ENCODE measurements around the gene DDX1.

DNA sequence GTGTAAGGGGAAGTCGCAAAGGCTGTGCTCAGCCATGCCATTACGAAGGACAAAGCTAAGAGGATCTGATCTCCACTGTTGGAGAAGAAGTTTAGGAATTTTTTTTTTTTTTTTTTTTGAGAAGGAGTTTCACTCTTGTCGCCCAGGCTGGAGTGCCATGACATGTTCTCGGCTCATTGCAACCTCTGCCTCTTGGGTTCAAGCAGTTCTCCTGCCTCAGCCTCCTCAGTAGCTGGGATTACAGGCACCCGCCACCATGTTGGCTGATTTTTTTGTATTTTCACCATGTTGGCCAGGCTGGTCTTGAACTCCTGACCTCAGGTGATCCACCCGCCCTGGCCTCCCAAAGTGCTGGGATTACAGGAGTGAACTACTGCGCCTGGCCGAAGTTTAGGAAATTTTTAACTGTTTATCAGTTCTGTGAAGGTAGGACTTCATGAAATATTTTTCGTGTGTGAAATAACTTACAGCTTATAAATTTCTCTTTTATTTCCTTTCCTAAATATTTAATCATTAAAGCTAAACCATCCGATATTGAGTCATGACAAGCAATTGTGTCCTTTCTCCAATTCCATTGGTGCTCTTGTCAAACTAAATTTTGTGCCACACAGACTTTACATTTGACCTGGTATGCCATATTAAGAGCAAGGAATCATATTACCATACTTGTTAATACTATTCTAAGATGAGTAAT, 22.2 kb downstream of the DDX1 start:
- TF ChIP-seq TEAD4 (CRISPR knock-in tag; IDR thresholded peaks at IDR 0.05) (no peak), ZNF138 (CRISPR knock-in tag; conservative IDR thresholded peaks at IDR 0.05) (no peak), ZNF416 (CRISPR knock-in tag; IDR thresholded peaks at IDR 0.05) (no peak)
- TF ChIP-seq, protein P1, sequence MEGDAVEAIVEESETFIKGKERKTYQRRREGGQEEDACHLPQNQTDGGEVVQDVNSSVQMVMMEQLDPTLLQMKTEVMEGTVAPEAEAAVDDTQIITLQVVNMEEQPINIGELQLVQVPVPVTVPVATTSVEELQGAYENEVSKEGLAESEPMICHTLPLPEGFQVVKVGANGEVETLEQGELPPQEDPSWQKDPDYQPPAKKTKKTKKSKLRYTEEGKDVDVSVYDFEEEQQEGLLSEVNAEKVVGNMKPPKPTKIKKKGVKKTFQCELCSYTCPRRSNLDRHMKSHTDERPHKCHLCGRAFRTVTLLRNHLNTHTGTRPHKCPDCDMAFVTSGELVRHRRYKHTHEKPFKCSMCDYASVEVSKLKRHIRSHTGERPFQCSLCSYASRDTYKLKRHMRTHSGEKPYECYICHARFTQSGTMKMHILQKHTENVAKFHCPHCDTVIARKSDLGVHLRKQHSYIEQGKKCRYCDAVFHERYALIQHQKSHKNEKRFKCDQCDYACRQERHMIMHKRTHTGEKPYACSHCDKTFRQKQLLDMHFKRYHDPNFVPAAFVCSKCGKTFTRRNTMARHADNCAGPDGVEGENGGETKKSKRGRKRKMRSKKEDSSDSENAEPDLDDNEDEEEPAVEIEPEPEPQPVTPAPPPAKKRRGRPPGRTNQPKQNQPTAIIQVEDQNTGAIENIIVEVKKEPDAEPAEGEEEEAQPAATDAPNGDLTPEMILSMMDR (IDR thresholded peaks at IDR 0.05), result no peak
- TF ChIP-seq, protein P2, sequence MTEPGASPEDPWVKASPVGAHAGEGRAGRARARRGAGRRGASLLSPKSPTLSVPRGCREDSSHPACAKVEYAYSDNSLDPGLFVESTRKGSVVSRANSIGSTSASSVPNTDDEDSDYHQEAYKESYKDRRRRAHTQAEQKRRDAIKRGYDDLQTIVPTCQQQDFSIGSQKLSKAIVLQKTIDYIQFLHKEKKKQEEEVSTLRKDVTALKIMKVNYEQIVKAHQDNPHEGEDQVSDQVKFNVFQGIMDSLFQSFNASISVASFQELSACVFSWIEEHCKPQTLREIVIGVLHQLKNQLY (CRISPR knock-in tag; IDR thresholded peaks at IDR 0.05), result no peak
- TF ChIP-seq, protein P3, sequence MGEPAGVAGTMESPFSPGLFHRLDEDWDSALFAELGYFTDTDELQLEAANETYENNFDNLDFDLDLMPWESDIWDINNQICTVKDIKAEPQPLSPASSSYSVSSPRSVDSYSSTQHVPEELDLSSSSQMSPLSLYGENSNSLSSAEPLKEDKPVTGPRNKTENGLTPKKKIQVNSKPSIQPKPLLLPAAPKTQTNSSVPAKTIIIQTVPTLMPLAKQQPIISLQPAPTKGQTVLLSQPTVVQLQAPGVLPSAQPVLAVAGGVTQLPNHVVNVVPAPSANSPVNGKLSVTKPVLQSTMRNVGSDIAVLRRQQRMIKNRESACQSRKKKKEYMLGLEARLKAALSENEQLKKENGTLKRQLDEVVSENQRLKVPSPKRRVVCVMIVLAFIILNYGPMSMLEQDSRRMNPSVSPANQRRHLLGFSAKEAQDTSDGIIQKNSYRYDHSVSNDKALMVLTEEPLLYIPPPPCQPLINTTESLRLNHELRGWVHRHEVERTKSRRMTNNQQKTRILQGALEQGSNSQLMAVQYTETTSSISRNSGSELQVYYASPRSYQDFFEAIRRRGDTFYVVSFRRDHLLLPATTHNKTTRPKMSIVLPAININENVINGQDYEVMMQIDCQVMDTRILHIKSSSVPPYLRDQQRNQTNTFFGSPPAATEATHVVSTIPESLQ (CRISPR knock-in tag; IDR thresholded peaks at IDR 0.05), result no peak

All from WTC11 (cell line).